HG02763 (cell line): ENCODE data around the gene PCDHB9.
"Not testable (repeated sequence)": the region's sequence is repeated elsewhere in the genome, so short reads cannot be mapped to it uniquely, and the experiment has no call there.

Source experiments
- ATAC-seq: cut with Tn5 transposase; IDR thresholded peaks from one replicate; pipeline ENCODE4 v1.9.1; 2021; ENCODE audit warnings: mild to moderate bottlenecking, moderate library complexity; ENCODE audit not compliant: unreplicated experiment

Gene PCDHB9

DNA sequence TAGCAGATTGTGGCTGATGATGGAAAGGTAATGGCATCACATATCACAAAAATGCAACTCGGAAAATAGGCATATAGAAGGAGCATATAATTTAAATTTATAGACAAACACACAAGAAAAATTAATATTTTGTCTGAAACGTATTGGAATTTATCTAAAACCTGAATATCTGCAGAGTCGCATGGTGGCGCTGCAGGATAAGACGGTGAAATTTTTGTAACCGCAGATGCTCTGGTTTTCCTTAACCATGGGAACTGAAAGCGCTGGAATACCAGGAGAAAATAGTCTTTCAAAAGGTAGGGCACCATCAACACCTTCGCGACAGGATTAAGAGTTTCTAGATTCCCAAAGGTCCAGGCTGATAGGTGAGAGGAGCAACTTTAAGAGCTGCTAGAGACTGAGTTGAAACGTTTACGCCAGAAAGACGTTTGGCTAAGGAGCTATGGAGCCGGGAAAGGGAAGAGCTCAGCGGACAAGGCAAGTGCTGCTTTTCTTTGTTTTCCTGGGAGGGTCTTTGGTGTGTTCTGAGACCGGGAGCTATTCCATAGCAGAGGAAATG, 47.2 kb downstream of the PCDHB9 start:
- ATAC-seq = no peak

GRCh38 chr5:141235922-141236321, 49.0 kb downstream of the PCDHB9 start:
- not testable (repeated sequence) for ATAC-seq

- no peak for ATAC-seq
Measured at GRCh38 chr5:141236516-141237313, 49.8 kb downstream of the PCDHB9 start.
